ENCODE measurements around the gene SYT13.
A peak's percentile ranks its signal among the peaks of the same experiment; 100 is the strongest.

DNA sequence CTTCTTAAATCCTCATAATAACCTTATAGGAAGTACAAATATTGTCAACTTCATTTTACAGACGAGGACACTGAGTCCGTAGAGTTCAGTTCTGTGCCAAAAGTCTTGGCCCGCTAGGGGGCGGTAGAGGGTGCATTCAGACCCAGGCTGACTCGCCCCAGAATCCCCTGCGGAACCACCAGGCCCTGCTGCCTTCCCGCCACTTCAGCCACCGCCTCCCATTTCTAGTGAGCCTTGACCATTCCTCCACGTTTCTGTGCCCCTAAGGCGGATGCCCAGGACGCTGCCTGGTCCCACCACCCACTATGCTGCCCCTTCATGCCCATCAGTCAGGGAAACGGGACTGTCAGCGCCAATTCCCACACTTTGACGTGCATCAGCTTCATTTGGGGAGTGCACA, 19.1 kb downstream of the SYT13 start:
- no peak for TF ChIP-seq POLR2A (IDR thresholded peaks at IDR 0.05)
- TF ChIP-seq, protein P1, sequence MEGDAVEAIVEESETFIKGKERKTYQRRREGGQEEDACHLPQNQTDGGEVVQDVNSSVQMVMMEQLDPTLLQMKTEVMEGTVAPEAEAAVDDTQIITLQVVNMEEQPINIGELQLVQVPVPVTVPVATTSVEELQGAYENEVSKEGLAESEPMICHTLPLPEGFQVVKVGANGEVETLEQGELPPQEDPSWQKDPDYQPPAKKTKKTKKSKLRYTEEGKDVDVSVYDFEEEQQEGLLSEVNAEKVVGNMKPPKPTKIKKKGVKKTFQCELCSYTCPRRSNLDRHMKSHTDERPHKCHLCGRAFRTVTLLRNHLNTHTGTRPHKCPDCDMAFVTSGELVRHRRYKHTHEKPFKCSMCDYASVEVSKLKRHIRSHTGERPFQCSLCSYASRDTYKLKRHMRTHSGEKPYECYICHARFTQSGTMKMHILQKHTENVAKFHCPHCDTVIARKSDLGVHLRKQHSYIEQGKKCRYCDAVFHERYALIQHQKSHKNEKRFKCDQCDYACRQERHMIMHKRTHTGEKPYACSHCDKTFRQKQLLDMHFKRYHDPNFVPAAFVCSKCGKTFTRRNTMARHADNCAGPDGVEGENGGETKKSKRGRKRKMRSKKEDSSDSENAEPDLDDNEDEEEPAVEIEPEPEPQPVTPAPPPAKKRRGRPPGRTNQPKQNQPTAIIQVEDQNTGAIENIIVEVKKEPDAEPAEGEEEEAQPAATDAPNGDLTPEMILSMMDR (IDR thresholded peaks at IDR 0.05) = peak in 5 of 12 donors; percentile 10 to 32 (median 24)
